GM21515 (cell line): Measurements from ENCODE around the gene COA7.
"Not testable (repeated sequence)": the region's sequence is repeated elsewhere in the genome, so short reads cannot be mapped to it uniquely, and the experiment has no call there.

Experiments
- ATAC-seq: cut with Tn5 transposase; IDR thresholded peaks from one replicate; pipeline ENCODE4 v1.9.1; 2021; ENCODE audit not compliant: unreplicated experiment

The COA7 gene

GRCh38 chr1:52706136-52706670 is 8.1 kb upstream of the COA7 start:
- ATAC-seq, result no peak

GRCh38 chr1:52702886-52703787 is 5.0 kb upstream of the COA7 start:
- ATAC-seq, result peak; percentile 85

GRCh38 chr1:52695627-52696026 is 2.5 kb downstream of the COA7 start:
- ATAC-seq, result no peak

GRCh38 chr1:52693843-52694242 is 4.3 kb downstream of the COA7 start:
- ATAC-seq, result no peak

- not testable (repeated sequence) for ATAC-seq
Measured at GRCh38 chr1:52693351-52693750, 4.8 kb downstream of the COA7 start.

GRCh38 chr1:52692697-52693096 is 5.5 kb downstream of the COA7 start:
- no peak for ATAC-seq

- no peak for ATAC-seq
Measured at GRCh38 chr1:52691821-52692220, 6.3 kb downstream of the COA7 start.

- no peak for ATAC-seq
Measured at GRCh38 chr1:52686830-52687229, 11.3 kb downstream of the COA7 start.

GRCh38 chr1:52686261-52686751 is 11.8 kb downstream of the COA7 start:
- ATAC-seq, result not testable (repeated sequence)

- no peak for ATAC-seq
Measured at GRCh38 chr1:52684545-52684944, 13.6 kb downstream of the COA7 start.

GRCh38 chr1:52683367-52683940 is 14.7 kb downstream of the COA7 start:
- no peak for ATAC-seq

- ATAC-seq, result no peak
Measured at GRCh38 chr1:52681136-52681535, 17.0 kb downstream of the COA7 start.

GRCh38 chr1:52680353-52680752 is 17.8 kb downstream of the COA7 start:
- no peak for ATAC-seq

- no peak for ATAC-seq
Measured at GRCh38 chr1:52679498-52679897, 18.6 kb downstream of the COA7 start.

GRCh38 chr1:52679048-52679447 is 19.1 kb downstream of the COA7 start:
- no peak for ATAC-seq

- ATAC-seq, result no peak
Measured at GRCh38 chr1:52677076-52677806, 20.9 kb downstream of the COA7 start.

- no peak for ATAC-seq
Measured at GRCh38 chr1:52676249-52676903, 21.8 kb downstream of the COA7 start.

GRCh38 chr1:52674497-52675384 is 23.4 kb downstream of the COA7 start:
- ATAC-seq, result no peak

GRCh38 chr1:52673513-52673912 is 24.6 kb downstream of the COA7 start:
- no peak for ATAC-seq

GRCh38 chr1:52672946-52673345 is 25.2 kb downstream of the COA7 start:
- ATAC-seq, result no peak
